Natural killer cell (primary cell): ENCODE measurements around the gene PMF1. TPM values are rescaled to one million over a fixed set of nuclear protein-coding genes. Genes with fewer than 3 reads are reported as not detected.

Experiments
- ATAC-seq, 3 donors: fragments of 150-1000 bp in 2 of 3; fragments of 200-7000 bp in 1 of 3; cut with Tn5 transposase; 1 replicate in 1 of 3; 2 replicates in 2 of 3; pipeline ENCODE4 v1.10.0; 2021; ENCODE audit warnings: mild to moderate bottlenecking in 2 of 3, moderate library complexity in 2 of 3
- DNase-seq, 2 donors: peaks; one replicate each; pipeline versions ENCODE4 v3.0.0 to v3.0.0-alpha.2; 2013 to 2021; ENCODE audit warnings: mixed read lengths in 1 of 2
- H3K27ac ChIP-seq: one replicate; pipeline ENCODE4 v1.5.1; 2013; ENCODE audit warnings: mild to moderate bottlenecking, low read length
- H3K27me3 ChIP-seq: one replicate; pipeline ENCODE4 v1.6.1; 2013; ENCODE audit warnings: low read length; ENCODE audit not compliant: control insufficient read depth, insufficient read depth
- H3K36me3 ChIP-seq: one replicate; pipeline ENCODE4 v1.6.1; 2013; ENCODE audit warnings: low read length; ENCODE audit not compliant: control insufficient read depth, insufficient read depth
- H3K4me1 ChIP-seq: one replicate; pipeline ENCODE4 v1.6.1; 2013; ENCODE audit warnings: low read length; ENCODE audit not compliant: control insufficient read depth, insufficient read depth
- H3K4me3 ChIP-seq: one replicate; pipeline ENCODE4 v1.5.1; 2013; ENCODE audit warnings: low read length
- H3K9me3 ChIP-seq: one replicate; pipeline ENCODE4 v1.6.1; 2013; ENCODE audit warnings: low read length; ENCODE audit not compliant: control insufficient read depth, insufficient read depth
- H3K27ac Mint-ChIP-seq, 2 donors: one replicate each; pipeline ENCODE4 v1.8.0; 2022; ENCODE audit warnings: mild to moderate bottlenecking in 2 of 2, mixed read lengths in 2 of 2, moderate library complexity in 1 of 2
- H3K27me3 Mint-ChIP-seq, 2 donors: one replicate each; pipeline ENCODE4 v1.8.0; 2022; ENCODE audit warnings: low read depth in 2 of 2, mixed read lengths in 2 of 2
- H3K36me3 Mint-ChIP-seq: one replicate; pipeline ENCODE4 v1.8.0; 2022; ENCODE audit warnings: mixed read lengths
- H3K4me1 Mint-ChIP-seq, 2 donors: one replicate each; pipeline ENCODE4 v1.8.0; 2022; ENCODE audit warnings: mixed read lengths in 2 of 2
- H3K4me3 Mint-ChIP-seq: one replicate; pipeline ENCODE4 v1.8.0; 2022; ENCODE audit warnings: mild to moderate bottlenecking, moderate library complexity, mixed read lengths
- H3K9me3 Mint-ChIP-seq, 2 donors: one replicate each; pipeline ENCODE4 v1.8.0; 2022; ENCODE audit warnings: mixed read lengths in 2 of 2
- CTCF ChIP-seq: fragments of 200-600 bp; IDR thresholded peaks from one replicate; pipeline ENCODE4 v1.8.0; 2022; ENCODE audit warnings: antibody characterized with exemption
- WGBS: methylation state at CpG from one replicate; pipeline ENCODE4 v1.1.7; 2013; ENCODE audit warnings: missing lambda C conversion rate; ENCODE audit not compliant: insufficient coverage; 5-methylcytosine and 5-hydroxymethylcytosine counted together
- intact Hi-C: fragments of 100-400 bp; cut with micrococcal nuclease; formaldehyde crosslinking; loops from one replicate; pipeline ENCODE4 v1.14.2; 2022
- total RNA-seq, 4 donors: library from RNA; stranded (reverse); fragments of 120-200 nt in 1 of 4; gene quantifications; one replicate each; pipeline versions ENCODE4 v1.2.3 to v1.2.4, GENCODE V29; 2013 to 2022

PMF1 gene
- total RNA-seq, 3 donors from 2014 or later (not counting 1 experiment from before 2014, with no cell fraction given), result 61.5 to 70.3 (median 64.0) TPM

GRCh38 chr1:156244126-156244525, 31.3 kb downstream of the PMF1 start:
- peaks cover 8% of the 10 kb centered on the region for H3K36me3 Mint-ChIP-seq
- no peak overlapping the region for H3K4me3 ChIP-seq
- H3K4me1 Mint-ChIP-seq, result peaks cover 0 to 18% of the 10 kb centered on the region in 2 donors
- H3K27me3 Mint-ChIP-seq, result no peaks in the 10 kb centered on the region
- H3K9me3 Mint-ChIP-seq, result no peaks in the 10 kb centered on the region
- peaks cover 22% of the 10 kb centered on the region for H3K4me1 ChIP-seq
- H3K9me3 ChIP-seq, result no peaks in the 10 kb centered on the region
- ATAC-seq, result no peak
- no peak overlapping the region for H3K27ac ChIP-seq
- 96% methylated on average over 2 of the region's 2 CpGs for WGBS
- intact Hi-C loops, result no loop called here
- no peak overlapping the region for H3K27ac Mint-ChIP-seq
- H3K4me3 Mint-ChIP-seq, result no peak overlapping the region
- TF ChIP-seq CTCF, result no peak
- H3K36me3 ChIP-seq, result peaks cover 10% of the 10 kb centered on the region
- no peaks in the 10 kb centered on the region for H3K27me3 ChIP-seq
- DNase-seq, result no peak

- no peak overlapping the region for H3K27ac ChIP-seq
- H3K4me1 ChIP-seq, result peaks cover 22% of the 10 kb centered on the region
- Mint-ChIP-seq H3K4me3 (peak overlapping the region; percentile 91), H3K27me3 (no peaks in the 10 kb centered on the region), H3K36me3 (peaks cover 5% of the 10 kb centered on the region), H3K4me1 (peaks cover 0 to 18% of the 10 kb centered on the region in 2 donors), H3K9me3 (no peaks in the 10 kb centered on the region), H3K27ac (peak overlapping the region in 1 of 2 donors; percentile 83)
- intact Hi-C loops, result no loop called here
- H3K9me3 ChIP-seq, result no peaks in the 10 kb centered on the region
- DNase-seq (no peak), ATAC-seq (no peak)
- TF ChIP-seq CTCF, result no peak
- H3K36me3 ChIP-seq, result peaks cover 6% of the 10 kb centered on the region
- no peak overlapping the region for H3K4me3 ChIP-seq
- WGBS, result 96% methylated on average over 17 of the region's 17 CpGs
- H3K27me3 ChIP-seq, result no peaks in the 10 kb centered on the region
Observed at GRCh38 chr1:156244712-156245111, 31.9 kb downstream of the PMF1 start.

- Mint-ChIP-seq H3K4me3 (peak overlapping the region; percentile 91), H3K4me1 (peaks cover 0 to 23% of the 10 kb centered on the region in 2 donors), H3K27me3 (no peaks in the 10 kb centered on the region), H3K36me3 (no peaks in the 10 kb centered on the region), H3K27ac (peak overlapping the region; percentile 29 to 83), H3K9me3 (no peaks in the 10 kb centered on the region)
- intact Hi-C loops, result no loop called here
- peak; percentile 69 to 78 (median 74) for ATAC-seq
- no peak for TF ChIP-seq CTCF
- H3K4me3 ChIP-seq, result peak overlapping the region; percentile 33
- no peaks in the 10 kb centered on the region for H3K27me3 ChIP-seq
- WGBS, result 4% methylated on average over 69 of the region's 69 CpGs
- no peaks in the 10 kb centered on the region for H3K9me3 ChIP-seq
- H3K36me3 ChIP-seq, result peaks cover 12% of the 10 kb centered on the region
- no peak overlapping the region for H3K27ac ChIP-seq
- peaks cover 22% of the 10 kb centered on the region for H3K4me1 ChIP-seq
- peak; percentile 28 to 65 for DNase-seq
Observed at GRCh38 chr1:156245451-156246232, 32.8 kb downstream of the PMF1 start.
